ENCODE data around the gene EIF4A3. TPM values are rescaled to one million over a fixed set of nuclear protein-coding genes. Genes with fewer than 3 reads are reported as not detected.

The EIF4A3 gene
- total and polyA plus RNA-seq, 9 of the 15 experiments (the other 6 are each of a cell fraction or from before 2014, with no cell fraction given): 62.7 to 171 (median 127) TPM

- no TSS peak for BruUV-seq (replicated peaks)
- H3K4me1 ChIP-seq (replicated peaks in 1 of 2; ENCODE audit: control insufficient read depth in 2 of 2, insufficient read depth in 2 of 2, low read length in 2 of 2): peaks cover 0 to 3% of the 10 kb centered on the region in 2 experiments; a peak in 2 of 5 replicates
- H3K4me3 ChIP-seq: no peak within 1 kb of the TSS
- H3K27ac ChIP-seq (ENCODE audit: extremely low read depth, low read depth, low read length): no peak within 1 kb of the TSS
- H4K20me1 ChIP-seq (replicated peaks; ENCODE audit: control insufficient read depth, insufficient read depth, low read length): no peaks in the 10 kb centered on the region
- peaks cover 19 to 56% of the 10 kb centered on the region in 2 experiments; a peak in 4 of 5 replicates for H3K27me3 ChIP-seq (ENCODE audit: control insufficient read depth in 2 of 2, insufficient read depth in 2 of 2, low read length in 2 of 2)
- 21% methylated on average over 15 of the region's 19 CpGs for WGBS (ENCODE audit: insufficient coverage, low coverage, missing lambda C conversion rate)
- no peaks in the 10 kb centered on the region for H3K9me1 ChIP-seq (ENCODE audit: control insufficient read depth, insufficient read depth, low read length)
- CTCF ChIA-PET (ENCODE audit: low intra/inter-chr PET ratio): no interaction called here
- FAIRE-seq (no peak), ATAC-seq (no peak), DNase-seq (ENCODE audit: extremely low read depth in 1 of 4, low spot score in 3 of 4) (no peak)
- POLR2A ChIA-PET: no interaction called here
- no peak within 1 kb of the TSS for H2AFZ ChIP-seq (ENCODE audit: low read depth, low read length)
- no peak within 1 kb of the TSS for H3K9ac ChIP-seq (ENCODE audit: insufficient read depth in 1 of 2, low read depth in 2 of 2, low read length in 2 of 2)
- no peaks in the 10 kb centered on the region for H3K36me3 ChIP-seq (ENCODE audit: control insufficient read depth, insufficient read depth, low read length)
- TF ChIP-seq SRF (CRISPR knock-in tag; IDR thresholded peaks at IDR 0.05) (peak in 1 of 2 experiments; percentile 56; a peak in 1 of 4 replicates), TRIM24 (IDR thresholded peaks at IDR 0.05) (no peak)
- in situ Hi-C loops (cut with MboI): no loop called here
- no peak within 1 kb of the TSS for H3K4me2 ChIP-seq (ENCODE audit: insufficient read depth, low read length)
- intact Hi-C loops (cut with micrococcal nuclease): no loop called here
- no peaks in the 10 kb centered on the region for H3K79me2 ChIP-seq (ENCODE audit: control insufficient read depth, insufficient read depth, low read length)
- no peaks in the 10 kb centered on the region for H3K9me3 ChIP-seq (replicated peaks; ENCODE audit: control insufficient read depth, insufficient read depth, low read depth, low read length)
Measured at GRCh38 chr17:80169784-80170500, 23.0 kb upstream of the EIF4A3 start, which contains the start of gene CARD14. TSS of gene CARD14 (plus strand) at chr17:80170030. CDS start at chr17:80181439, 11,409 bp downstream.

GRCh38 chr17:80169107-80169506, 22.2 kb upstream of the EIF4A3 start:
- FAIRE-seq (no peak), ATAC-seq (peak; percentile 49; the same call in 1 of the 3 replicates), DNase-seq (ENCODE audit: extremely low read depth in 1 of 4, low spot score in 3 of 4) (peak in 2 of 4 experiments; percentile 46 to 52)
- no peak overlapping the region for H3K9ac ChIP-seq (ENCODE audit: insufficient read depth in 1 of 2, low read depth in 2 of 2, low read length in 2 of 2)
- H3K4me3 ChIP-seq: no peak overlapping the region
- CTCF ChIA-PET (ENCODE audit: low intra/inter-chr PET ratio): no interaction called here
- POLR2A ChIA-PET: interaction anchor here (1.1 kb wide), 1 partner anchor 14 kb away, joined by 4 read pairs; no protein-coding TSS in a partner anchor
- no peaks in the 10 kb centered on the region for H3K36me3 ChIP-seq (ENCODE audit: control insufficient read depth, insufficient read depth, low read length)
- BruUV-seq (replicated peaks): no TSS peak
- no peaks in the 10 kb centered on the region for H3K9me1 ChIP-seq (ENCODE audit: control insufficient read depth, insufficient read depth, low read length)
- H3K79me2 ChIP-seq (ENCODE audit: control insufficient read depth, insufficient read depth, low read length): no peaks in the 10 kb centered on the region
- H2AFZ ChIP-seq (ENCODE audit: low read depth, low read length): no peak overlapping the region
- H4K20me1 ChIP-seq (replicated peaks; ENCODE audit: control insufficient read depth, insufficient read depth, low read length): no peaks in the 10 kb centered on the region
- H3K27me3 ChIP-seq (ENCODE audit: control insufficient read depth in 2 of 2, insufficient read depth in 2 of 2, low read length in 2 of 2): peaks cover 21 to 56% of the 10 kb centered on the region in 2 experiments
- intact Hi-C loops (cut with micrococcal nuclease) (no loop called here), in situ Hi-C loops (cut with MboI) (no loop called here)
- no peaks in the 10 kb centered on the region for H3K9me3 ChIP-seq (replicated peaks; ENCODE audit: control insufficient read depth, insufficient read depth, low read depth, low read length)
- no peak overlapping the region for H3K4me2 ChIP-seq (ENCODE audit: insufficient read depth, low read length)
- WGBS (ENCODE audit: insufficient coverage, low coverage, missing lambda C conversion rate): 6% methylated on average over 5 of the region's 5 CpGs
- H3K27ac ChIP-seq (ENCODE audit: extremely low read depth, low read depth, low read length): no peak overlapping the region
- H3K4me1 ChIP-seq (replicated peaks in 1 of 2; ENCODE audit: control insufficient read depth in 2 of 2, insufficient read depth in 2 of 2, low read length in 2 of 2): peaks cover 0 to 3% of the 10 kb centered on the region in 2 experiments; a peak in 2 of 5 replicates
- no peak for TF ChIP-seq NFXL1 (CRISPR knock-in tag; IDR thresholded peaks at IDR 0.05)
- TF ChIP-seq DIDO1 (tag; IDR thresholded peaks at IDR 0.05; ENCODE audit: low read depth): no peak
- no peak for TF ChIP-seq BMI1 (IDR thresholded peaks at IDR 0.05; ENCODE audit: low read length)
- no peak for TF ChIP-seq ZNF263 (CRISPR knock-in tag; IDR thresholded peaks at IDR 0.05; ENCODE audit: borderline replicate concordance)
- TF ChIP-seq CBFA2T2 (conservative IDR thresholded peaks at IDR 0.05): peak; percentile 57
- TF ChIP-seq NR0B1 (IDR thresholded peaks at IDR 0.05; ENCODE audit: partially characterized antibody): no peak
- TF ChIP-seq ZFP91 (CRISPR knock-in tag; IDR thresholded peaks at IDR 0.05): no peak
- TF ChIP-seq KLF1 (tag; IDR thresholded peaks at IDR 0.05): no peak
- no peak for TF ChIP-seq FOXJ2 (tag; IDR thresholded peaks at IDR 0.05)
- no peak for TF ChIP-seq ETS2 (tag; IDR thresholded peaks at IDR 0.05; ENCODE audit: borderline replicate concordance, poor library complexity, severe bottlenecking)
- TF ChIP-seq CREBBP (IDR thresholded peaks at IDR 0.05; ENCODE audit: low read depth, low read length): no peak
